ENCODE measurements around the gene RILPL1.

DNA sequence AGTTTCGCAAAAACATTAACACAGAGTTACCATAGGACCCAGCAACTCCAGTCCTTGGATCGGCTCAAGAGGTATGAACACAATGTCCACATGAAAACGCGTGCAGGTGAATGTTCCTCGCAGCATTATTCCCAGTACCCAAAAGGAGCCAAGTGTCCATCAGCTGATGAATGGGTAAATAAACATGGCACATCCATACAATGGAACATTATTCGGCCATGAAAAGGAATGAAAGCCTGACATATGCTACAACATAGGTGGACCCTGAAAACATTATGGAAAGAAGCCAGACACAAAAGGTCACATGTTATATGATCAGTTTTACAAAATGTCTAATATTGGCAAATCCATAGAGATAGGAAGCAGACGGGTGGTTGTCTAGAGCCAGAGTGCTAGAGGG lies 9.1 kb downstream of the RILPL1 start:
- TF ChIP-seq POLR2AphosphoS5 (IDR thresholded peaks at IDR 0.05) (no peak), POLR2A (IDR thresholded peaks at IDR 0.05) (no peak)
- TF ChIP-seq, protein P1, sequence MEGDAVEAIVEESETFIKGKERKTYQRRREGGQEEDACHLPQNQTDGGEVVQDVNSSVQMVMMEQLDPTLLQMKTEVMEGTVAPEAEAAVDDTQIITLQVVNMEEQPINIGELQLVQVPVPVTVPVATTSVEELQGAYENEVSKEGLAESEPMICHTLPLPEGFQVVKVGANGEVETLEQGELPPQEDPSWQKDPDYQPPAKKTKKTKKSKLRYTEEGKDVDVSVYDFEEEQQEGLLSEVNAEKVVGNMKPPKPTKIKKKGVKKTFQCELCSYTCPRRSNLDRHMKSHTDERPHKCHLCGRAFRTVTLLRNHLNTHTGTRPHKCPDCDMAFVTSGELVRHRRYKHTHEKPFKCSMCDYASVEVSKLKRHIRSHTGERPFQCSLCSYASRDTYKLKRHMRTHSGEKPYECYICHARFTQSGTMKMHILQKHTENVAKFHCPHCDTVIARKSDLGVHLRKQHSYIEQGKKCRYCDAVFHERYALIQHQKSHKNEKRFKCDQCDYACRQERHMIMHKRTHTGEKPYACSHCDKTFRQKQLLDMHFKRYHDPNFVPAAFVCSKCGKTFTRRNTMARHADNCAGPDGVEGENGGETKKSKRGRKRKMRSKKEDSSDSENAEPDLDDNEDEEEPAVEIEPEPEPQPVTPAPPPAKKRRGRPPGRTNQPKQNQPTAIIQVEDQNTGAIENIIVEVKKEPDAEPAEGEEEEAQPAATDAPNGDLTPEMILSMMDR (IDR thresholded peaks at IDR 0.05), result no peak

Data from sigmoid colon (tissue), 4 donors.